Gastroesophageal sphincter (tissue), 3 donors: Measurements from ENCODE around the gene ARID1B.

Experiments
- POLR2AphosphoS5 ChIP-seq: sonication (generic); formaldehyde crosslinking; IDR thresholded peaks from one replicate; pipeline ENCODE4 v1.6.1; 2017; ENCODE audit warnings: antibody characterized with exemption
- TF ChIP-seq, protein P1 (sequence below), 4 experiments: fragments of 200-600 bp in 2 of 4; fragments of 450-650 bp in 2 of 4; sonication (generic) in 1 of 4; IDR thresholded peaks; one replicate each; pipeline ENCODE4 v1.5.1; 2017 to 2019; ENCODE audit warnings: antibody characterized with exemption in 4 of 4, mild to moderate bottlenecking in 2 of 4, moderate library complexity in 2 of 4

DNA sequence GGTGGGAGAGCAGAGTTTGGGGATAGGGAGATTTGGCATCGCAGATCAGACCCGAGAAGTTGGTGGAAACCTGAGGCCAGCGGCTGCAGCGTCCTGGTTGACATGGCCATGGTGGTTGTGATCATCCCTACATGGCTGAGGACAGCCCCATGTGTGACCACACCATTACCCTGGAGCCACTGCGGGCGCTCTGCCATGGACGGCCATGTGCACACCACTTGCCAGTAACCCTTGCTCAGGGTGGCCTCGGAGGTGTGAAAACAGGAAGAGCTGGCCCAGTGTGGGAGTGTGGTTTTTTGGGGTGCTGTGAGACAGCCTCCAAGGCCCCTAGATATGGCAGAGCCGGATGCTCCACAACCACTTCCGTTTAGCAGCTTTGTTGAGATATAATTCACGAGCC lies 481.7 kb downstream of the ARID1B start:
- TF ChIP-seq, protein P1, sequence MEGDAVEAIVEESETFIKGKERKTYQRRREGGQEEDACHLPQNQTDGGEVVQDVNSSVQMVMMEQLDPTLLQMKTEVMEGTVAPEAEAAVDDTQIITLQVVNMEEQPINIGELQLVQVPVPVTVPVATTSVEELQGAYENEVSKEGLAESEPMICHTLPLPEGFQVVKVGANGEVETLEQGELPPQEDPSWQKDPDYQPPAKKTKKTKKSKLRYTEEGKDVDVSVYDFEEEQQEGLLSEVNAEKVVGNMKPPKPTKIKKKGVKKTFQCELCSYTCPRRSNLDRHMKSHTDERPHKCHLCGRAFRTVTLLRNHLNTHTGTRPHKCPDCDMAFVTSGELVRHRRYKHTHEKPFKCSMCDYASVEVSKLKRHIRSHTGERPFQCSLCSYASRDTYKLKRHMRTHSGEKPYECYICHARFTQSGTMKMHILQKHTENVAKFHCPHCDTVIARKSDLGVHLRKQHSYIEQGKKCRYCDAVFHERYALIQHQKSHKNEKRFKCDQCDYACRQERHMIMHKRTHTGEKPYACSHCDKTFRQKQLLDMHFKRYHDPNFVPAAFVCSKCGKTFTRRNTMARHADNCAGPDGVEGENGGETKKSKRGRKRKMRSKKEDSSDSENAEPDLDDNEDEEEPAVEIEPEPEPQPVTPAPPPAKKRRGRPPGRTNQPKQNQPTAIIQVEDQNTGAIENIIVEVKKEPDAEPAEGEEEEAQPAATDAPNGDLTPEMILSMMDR (IDR thresholded peaks at IDR 0.05) = no peak
- no peak for TF ChIP-seq POLR2AphosphoS5
